Naive thymus-derived CD4-positive, alpha-beta T cell (primary cell): ENCODE measurements around the gene LAMA3. TPM values are rescaled to one million over a fixed set of nuclear protein-coding genes. Genes with fewer than 3 reads are reported as not detected.

Source experiments
- ATAC-seq: fragments of 150-1000 bp; cut with Tn5 transposase; 2 replicates; pipeline ENCODE4 v1.10.0; 2021; ENCODE audit warnings: mild to moderate bottlenecking, moderate library complexity
- CTCF ChIA-PET: fragments of 350-600 bp; sonication (Branson Sonifier 250); formaldehyde crosslinking; loops from one replicate; lab custom pipeline; 2021; ENCODE audit warnings: antibody characterized with exemption; lab: Charles Lee
- POLR2A ChIA-PET: fragments of 350-600 bp; sonication (Branson Sonifier 250); formaldehyde crosslinking; loops from one replicate; lab custom pipeline; 2021; ENCODE audit warnings: antibody characterized with exemption, inconsistent platforms; lab: Charles Lee
- DNase-seq, 9 donors: peaks; one replicate each; pipeline versions ENCODE4 v3.0.0 to v3.0.0-alpha.2; 2020 to 2022; ENCODE audit warnings: mixed read lengths in 1 of 9
- H3K27ac ChIP-seq: one replicate; pipeline ENCODE4 v1.7.0; 2013; ENCODE audit warnings: mild to moderate bottlenecking, low read depth, low read length, moderate library complexity
- H3K27me3 ChIP-seq, 2 donors: one replicate each; pipeline ENCODE4 v1.7.0; 2013; ENCODE audit warnings: low read length in 2 of 2, mild to moderate bottlenecking in 2 of 2, moderate library complexity in 2 of 2; ENCODE audit not compliant: control insufficient read depth in 2 of 2, insufficient read depth in 2 of 2
- H3K36me3 ChIP-seq, 3 experiments: 1 replicate in 2 of 3; 2 replicates in 1 of 3; pipeline ENCODE4 v1.7.0; 2013; ENCODE audit warnings: low read length in 3 of 3, mild to moderate bottlenecking in 3 of 3, moderate library complexity in 1 of 3; ENCODE audit not compliant: insufficient read depth in 3 of 3, control insufficient read depth in 2 of 3
- H3K4me1 ChIP-seq, 2 donors: one replicate each; pipeline ENCODE4 v1.7.0; 2013; ENCODE audit warnings: low read length in 2 of 2, mild to moderate bottlenecking in 2 of 2, moderate library complexity in 1 of 2; ENCODE audit not compliant: control insufficient read depth in 2 of 2, insufficient read depth in 2 of 2
- H3K4me3 ChIP-seq: 2 replicates; pipeline ENCODE4 v1.7.0; 2013; ENCODE audit warnings: mild to moderate bottlenecking, low read length
- H3K9me3 ChIP-seq, 3 experiments: 1 replicate in 2 of 3; 2 replicates in 1 of 3; pipeline ENCODE4 v1.7.0; 2013; ENCODE audit warnings: low read length in 3 of 3; ENCODE audit not compliant: control insufficient read depth in 2 of 3
- H3K27ac Mint-ChIP-seq, 9 donors: one replicate each; pipeline ENCODE4 v1.8.0; 2020 to 2022; ENCODE audit warnings: mixed read lengths in 9 of 9, mild to moderate bottlenecking in 8 of 9, moderate library complexity in 5 of 9, inconsistent platforms in 2 of 9
- H3K27me3 Mint-ChIP-seq, 5 donors: one replicate each; pipeline ENCODE4 v1.8.0; 2021 to 2022; ENCODE audit warnings: mixed read lengths in 5 of 5, mild to moderate bottlenecking in 1 of 5
- H3K36me3 Mint-ChIP-seq, 5 donors: one replicate each; pipeline ENCODE4 v1.8.0; 2020 to 2022; ENCODE audit warnings: mixed read lengths in 5 of 5, mild to moderate bottlenecking in 3 of 5, inconsistent platforms in 1 of 5
- H3K4me1 Mint-ChIP-seq, 7 donors: one replicate each; pipeline ENCODE4 v1.8.0; 2020 to 2022; ENCODE audit warnings: mixed read lengths in 7 of 7, mild to moderate bottlenecking in 3 of 7, inconsistent platforms in 1 of 7
- H3K4me3 Mint-ChIP-seq, 10 donors: one replicate each; pipeline ENCODE4 v1.8.0; 2020 to 2022; ENCODE audit warnings: mild to moderate bottlenecking in 10 of 10, mixed read lengths in 10 of 10, moderate library complexity in 6 of 10, inconsistent platforms in 2 of 10
- H3K9me3 Mint-ChIP-seq, 11 donors: one replicate each; pipeline ENCODE4 v1.8.0; 2020 to 2022; ENCODE audit warnings: mixed read lengths in 11 of 11, mild to moderate bottlenecking in 4 of 11, inconsistent platforms in 1 of 11, moderate library complexity in 1 of 11
- intact Hi-C, 2 donors: fragments of 100-400 bp; cut with micrococcal nuclease; formaldehyde crosslinking; loops; one replicate each; pipeline ENCODE4 v1.15.1; 2023
- polyA plus RNA-seq, 2 donors: library from polyadenylated mRNA; unstranded; fragments of 300-500 nt; fragmentation: Illumina TruSeq; gene quantifications; one replicate each; pipeline ENCODE4 v1.2.3, GENCODE V29; 2021
- total RNA-seq, 6 experiments: library from RNA in 5 of 6; stranded (reverse) in 5 of 6; gene quantifications; 1 replicate in 5 of 6; 2 replicates in 1 of 6; pipeline ENCODE4 v1.2.3 and lab custom pipeline; 2021 to 2026

The LAMA3 gene
- total and polyA plus RNA-seq, 7 experiments from 2014 or later, result 0.22 TPM; not detected in 6

DNA sequence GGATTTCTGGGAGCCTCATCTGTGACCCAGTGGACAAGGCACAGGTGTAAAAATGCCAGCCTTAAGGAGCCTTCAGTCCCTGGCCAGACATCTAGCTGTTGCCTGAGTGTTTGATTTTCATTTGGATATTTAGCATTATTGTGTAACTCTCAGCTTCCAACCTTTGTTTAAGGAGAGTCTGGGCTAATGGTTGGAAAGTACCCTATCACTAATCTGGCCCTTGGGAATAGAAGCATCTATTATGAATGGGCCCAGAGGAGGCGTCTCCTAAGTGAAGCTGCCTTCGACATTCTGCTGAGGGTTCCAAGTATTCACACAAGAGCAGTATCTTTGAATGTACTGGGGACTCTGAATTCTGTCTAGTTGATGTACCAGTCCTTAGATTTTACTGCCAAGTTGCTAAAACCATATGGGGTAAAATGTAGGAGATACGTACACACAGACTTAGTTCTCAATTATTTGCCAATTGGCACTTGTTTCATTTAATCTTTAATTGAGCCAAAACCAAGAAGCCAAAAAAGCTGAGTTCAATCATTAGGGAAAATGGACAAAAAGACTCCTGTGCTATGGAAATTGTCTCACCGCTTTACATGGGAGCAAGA is 19.3 kb upstream of the LAMA3 start:
- H3K9me3 Mint-ChIP-seq, result no peaks in the 10 kb centered on the region
- intact Hi-C loops, result no loop called here
- no peak overlapping the region for H3K27ac Mint-ChIP-seq
- no peaks in the 10 kb centered on the region for H3K36me3 Mint-ChIP-seq
- H3K4me1 Mint-ChIP-seq, result peaks cover 3 to 7% (median 5%) of the 10 kb centered on the region in 7 donors
- Histone ChIP-seq H3K27ac (no peak overlapping the region), H3K4me3 (no peak overlapping the region), H3K4me1 (no peaks in the 10 kb centered on the region), H3K36me3 (no peaks in the 10 kb centered on the region), H3K9me3 (no peaks in the 10 kb centered on the region), H3K27me3 (no peaks in the 10 kb centered on the region)
- no peak for ATAC-seq
- no peak overlapping the region for H3K4me3 Mint-ChIP-seq
- DNase-seq, result no peak
- H3K27me3 Mint-ChIP-seq, result peaks cover 0 to 40% (median 8%) of the 10 kb centered on the region in 5 donors
- ChIA-PET CTCF (no interaction called here), POLR2A (interaction anchor here (0.6 kb wide), 1 partner anchor 542 kb away, joined by 4 read pairs; no protein-coding TSS in a partner anchor)

DNA sequence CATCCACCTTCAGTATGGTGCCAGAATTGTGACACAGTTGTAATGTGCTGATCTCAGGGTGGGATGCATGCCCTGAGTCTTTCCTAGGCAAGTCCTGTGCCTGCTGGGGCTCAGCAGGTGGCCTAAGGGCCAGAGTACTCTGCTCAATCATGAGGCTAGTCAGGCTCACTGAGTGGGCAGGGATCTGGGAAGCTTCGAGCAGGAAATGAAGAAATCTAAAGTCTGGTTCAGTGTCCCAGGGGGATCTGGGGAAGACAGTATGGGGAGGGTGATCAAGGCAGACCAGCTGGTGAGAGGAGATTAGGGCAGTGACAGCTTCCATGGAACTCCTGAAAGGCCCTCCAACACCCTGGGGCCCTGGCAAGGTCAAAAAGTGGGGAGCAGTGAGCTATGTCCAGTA is 17.7 kb upstream of the LAMA3 start:
- intact Hi-C loops, result no loop called here
- H3K36me3 Mint-ChIP-seq, result no peaks in the 10 kb centered on the region
- Histone ChIP-seq H3K27me3 (no peaks in the 10 kb centered on the region), H3K9me3 (no peaks in the 10 kb centered on the region), H3K36me3 (no peaks in the 10 kb centered on the region), H3K4me3 (no peak overlapping the region), H3K4me1 (no peaks in the 10 kb centered on the region), H3K27ac (no peak overlapping the region)
- ChIA-PET CTCF (interaction anchor here (0.7 to 0.9 kb wide), 2 partner anchors 17 to 53 kb away, joined by 3 read pairs; no protein-coding TSS in a partner anchor), POLR2A (no interaction called here)
- H3K4me1 Mint-ChIP-seq, result peaks cover 0 to 5% (median 0%) of the 10 kb centered on the region in 7 donors
- no peak overlapping the region for H3K27ac Mint-ChIP-seq
- peaks cover 0 to 38% (median 9%) of the 10 kb centered on the region in 5 donors for H3K27me3 Mint-ChIP-seq
- no peaks in the 10 kb centered on the region for H3K9me3 Mint-ChIP-seq
- no peak overlapping the region for H3K4me3 Mint-ChIP-seq
- DNase-seq (no peak), ATAC-seq (no peak)

DNA sequence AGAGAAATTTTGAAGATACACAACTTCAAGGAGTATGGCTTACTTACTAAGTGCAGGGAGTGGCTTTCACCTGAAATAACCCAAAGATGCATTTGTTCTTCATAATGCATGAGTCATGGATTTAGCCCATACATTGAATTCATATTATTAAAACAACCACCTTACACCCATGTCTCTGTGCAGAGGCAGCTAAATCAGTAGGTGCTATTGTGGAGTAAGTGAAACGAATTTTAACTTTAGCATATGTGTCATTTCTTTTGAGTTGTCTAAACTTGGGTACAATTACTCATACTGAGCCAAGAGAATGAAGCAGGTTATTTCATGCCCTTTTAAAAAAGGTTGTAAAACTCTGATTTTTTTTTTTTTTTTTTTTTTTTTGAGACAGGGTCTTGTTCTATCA is 15.5 kb upstream of the LAMA3 start:
- ATAC-seq, result no peak
- no peak overlapping the region for H3K4me3 ChIP-seq
- no peak overlapping the region for H3K27ac Mint-ChIP-seq
- DNase-seq, result no peak
- H3K9me3 ChIP-seq, result no peaks in the 10 kb centered on the region
- H3K27me3 Mint-ChIP-seq, result peaks cover under 1 to 39% (median 15%) of the 10 kb centered on the region in 5 donors
- no peaks in the 10 kb centered on the region for H3K36me3 Mint-ChIP-seq
- no peak overlapping the region for H3K4me3 Mint-ChIP-seq
- no peaks in the 10 kb centered on the region for H3K36me3 ChIP-seq
- no peaks in the 10 kb centered on the region for H3K27me3 ChIP-seq
- H3K9me3 Mint-ChIP-seq, result no peaks in the 10 kb centered on the region
- no peaks in the 10 kb centered on the region for H3K4me1 ChIP-seq
- intact Hi-C loops, result no loop called here
- peaks cover 0 to 5% (median 0%) of the 10 kb centered on the region in 7 donors for H3K4me1 Mint-ChIP-seq
- CTCF ChIA-PET, result no interaction called here
- POLR2A ChIA-PET, result no interaction called here
- no peak overlapping the region for H3K27ac ChIP-seq

DNA sequence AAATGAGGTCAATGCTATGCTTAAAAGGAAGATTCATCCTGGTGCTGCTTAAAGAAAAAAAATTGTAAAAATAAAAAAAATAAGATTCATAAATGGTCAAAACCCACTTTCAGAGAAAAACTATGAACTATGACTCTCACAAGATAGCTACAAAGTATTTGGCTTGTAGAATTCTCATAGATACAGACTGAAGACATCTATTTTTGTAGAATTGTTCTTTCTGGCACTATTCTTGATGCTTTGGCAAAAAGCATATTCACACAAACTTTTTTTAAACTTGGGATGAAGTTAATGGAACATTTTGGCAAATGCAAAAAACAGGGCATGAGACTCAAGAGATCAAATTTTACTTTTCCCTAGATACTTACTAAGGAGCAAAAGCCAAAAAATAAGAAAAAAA is 14.0 kb upstream of the LAMA3 start:
- Histone ChIP-seq H3K27ac (no peak overlapping the region), H3K36me3 (no peaks in the 10 kb centered on the region), H3K9me3 (no peaks in the 10 kb centered on the region), H3K4me3 (no peak overlapping the region), H3K27me3 (no peaks in the 10 kb centered on the region), H3K4me1 (no peaks in the 10 kb centered on the region)
- intact Hi-C loops, result no loop called here
- peaks cover 0 to 5% (median 0%) of the 10 kb centered on the region in 7 donors for H3K4me1 Mint-ChIP-seq
- no peak overlapping the region for H3K4me3 Mint-ChIP-seq
- DNase-seq (no peak), ATAC-seq (no peak)
- peaks cover 8 to 37% (median 19%) of the 10 kb centered on the region in 5 donors for H3K27me3 Mint-ChIP-seq
- ChIA-PET CTCF (no interaction called here), POLR2A (interaction anchor here (0.6 to 1.2 kb wide), 2 partner anchors 51 to 58 kb away, joined by 5 to 6 read pairs; no protein-coding TSS in a partner anchor)
- no peaks in the 10 kb centered on the region for H3K9me3 Mint-ChIP-seq
- no peak overlapping the region for H3K27ac Mint-ChIP-seq
- no peaks in the 10 kb centered on the region for H3K36me3 Mint-ChIP-seq

DNA sequence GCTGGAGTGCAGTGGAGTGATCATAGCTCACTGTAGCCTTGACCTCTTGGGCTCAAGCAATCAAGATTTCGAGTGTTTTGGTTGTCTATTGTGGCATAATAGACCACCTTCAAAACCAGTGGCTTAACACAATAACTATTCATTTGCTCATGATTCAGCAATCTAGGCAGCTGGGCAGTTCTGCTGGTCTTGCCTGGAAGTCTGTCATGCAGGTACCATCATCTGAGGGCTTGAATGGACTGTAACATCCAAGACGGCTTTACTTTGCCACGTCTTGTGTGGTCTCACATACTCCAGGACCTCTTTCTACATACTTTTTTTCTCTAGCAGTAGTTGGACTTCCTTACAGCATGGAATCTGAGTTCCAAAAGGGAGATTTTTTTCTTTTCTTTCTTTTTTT is 13.4 kb upstream of the LAMA3 start:
- Mint-ChIP-seq H3K4me1 (peaks cover 0 to 5% (median 0%) of the 10 kb centered on the region in 7 donors), H3K9me3 (no peaks in the 10 kb centered on the region), H3K27ac (no peak overlapping the region), H3K36me3 (no peaks in the 10 kb centered on the region), H3K4me3 (no peak overlapping the region), H3K27me3 (peaks cover 8 to 41% (median 21%) of the 10 kb centered on the region in 5 donors)
- no peak for DNase-seq
- Histone ChIP-seq H3K9me3 (no peaks in the 10 kb centered on the region), H3K36me3 (no peaks in the 10 kb centered on the region), H3K4me3 (no peak overlapping the region), H3K4me1 (no peaks in the 10 kb centered on the region), H3K27ac (no peak overlapping the region), H3K27me3 (no peaks in the 10 kb centered on the region)
- ATAC-seq, result no peak
- ChIA-PET CTCF (interaction anchor here (0.7 kb wide), 1 partner anchor 79 kb away, joined by 5 read pairs; no protein-coding TSS in a partner anchor), POLR2A (interaction anchor here (1.2 kb wide), 1 partner anchor 51 kb away, joined by 5 read pairs; no protein-coding TSS in a partner anchor)
- intact Hi-C loops, result no loop called here

DNA sequence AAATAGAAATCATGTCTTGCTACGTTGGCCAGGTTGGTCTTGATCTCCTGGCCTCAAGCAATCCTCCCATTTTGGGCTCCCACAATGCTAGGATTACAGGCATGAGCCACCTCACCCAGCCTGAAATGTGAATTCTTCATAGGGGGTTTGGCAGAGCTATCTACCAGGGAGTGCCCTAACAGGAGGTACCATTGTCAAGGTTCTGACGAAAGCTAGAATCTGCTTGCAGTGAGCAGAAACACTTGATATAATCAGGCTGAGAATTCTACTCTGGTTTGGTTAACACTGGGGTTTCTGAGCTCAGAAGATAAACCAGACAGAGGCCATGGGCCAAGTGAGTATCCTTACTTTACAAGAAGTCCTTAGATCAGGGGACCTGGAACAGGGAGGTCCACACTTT is 7.2 kb upstream of the LAMA3 start:
- ChIA-PET CTCF (no interaction called here), POLR2A (interaction anchor here (0.8 kb wide), 1 partner anchor 9 kb away, joined by 3 read pairs; no protein-coding TSS in a partner anchor)
- ATAC-seq (no peak), DNase-seq (no peak)
- H3K36me3 Mint-ChIP-seq, result peaks cover 0 to 4% (median 0%) of the 10 kb centered on the region in 5 donors
- no peak overlapping the region for H3K4me3 Mint-ChIP-seq
- no peak overlapping the region for H3K27ac Mint-ChIP-seq
- no peaks in the 10 kb centered on the region for H3K4me1 ChIP-seq
- H3K27ac ChIP-seq, result no peak overlapping the region
- H3K36me3 ChIP-seq, result no peaks in the 10 kb centered on the region
- H3K27me3 ChIP-seq, result peaks cover 0 to 5% of the 10 kb centered on the region in 2 donors
- no peak overlapping the region for H3K4me3 ChIP-seq
- H3K9me3 ChIP-seq, result no peaks in the 10 kb centered on the region
- peaks cover 0 to 3% (median 0%) of the 10 kb centered on the region in 7 donors for H3K4me1 Mint-ChIP-seq
- peaks cover 0 to 2% (median 0%) of the 10 kb centered on the region in 11 donors for H3K9me3 Mint-ChIP-seq
- H3K27me3 Mint-ChIP-seq, result peaks cover 27 to 64% (median 54%) of the 10 kb centered on the region in 5 donors
- intact Hi-C loops, result no loop called here
